HepG2 (cell line): ENCODE measurements around the gene OTUD4. TPM values are rescaled to one million over a fixed set of nuclear protein-coding genes. Genes with fewer than 3 reads are reported as not detected.
A peak's percentile ranks its signal among the peaks of the same experiment; 100 is the strongest.

Experiments
- HDAC6 ChIP-seq: fragments of 200-600 bp; sonication (generic); IDR thresholded peaks from 2 replicates; pipeline ENCODE4 v1.7.0; 2017; ENCODE audit warnings: mild to moderate bottlenecking, antibody characterized with exemption, low read length, low read depth
- HNF4A ChIP-seq: sonication (generic); formaldehyde crosslinking; IDR thresholded peaks from 2 replicates; pipeline ENCODE4 v1.4.0; 2020; ENCODE audit warnings: missing genetic modification reagents
- RFX1 ChIP-seq: fragments of 450-650 bp; IDR thresholded peaks from 2 replicates; pipeline ENCODE4 v1.6.1; 2017
- SMARCE1 ChIP-seq: fragments of 450-650 bp; IDR thresholded peaks from 2 replicates; pipeline ENCODE4 v1.6.1; 2017; ENCODE audit warnings: borderline replicate concordance
- STAG1 ChIP-seq: sonication (generic); formaldehyde crosslinking; IDR thresholded peaks from 2 replicates; pipeline ENCODE4 v1.4.0; 2020; ENCODE audit warnings: missing genetic modification reagents
- YY1 ChIP-seq: IDR thresholded peaks from 2 replicates; pipeline ENCODE4 v1.6.1; 2011; ENCODE audit warnings: low read length, low read depth, moderate library complexity, mild to moderate bottlenecking; ENCODE audit not compliant: insufficient read depth, insufficient replicate concordance
- ZBTB44 ChIP-seq: sonication (generic); formaldehyde crosslinking; IDR thresholded peaks from 2 replicates; pipeline ENCODE4 v1.4.0; 2020; ENCODE audit warnings: missing genetic modification reagents
- ZNF121 ChIP-seq: sonication (generic); formaldehyde crosslinking; IDR thresholded peaks from 2 replicates; pipeline ENCODE4 v1.5.0; 2020; ENCODE audit warnings: mild to moderate bottlenecking, missing genetic modification reagents
- ZNF180 ChIP-seq: sonication (generic); formaldehyde crosslinking; IDR thresholded peaks from 2 replicates; pipeline ENCODE4 v1.4.0; 2020; ENCODE audit warnings: low read depth, missing genetic modification reagents, borderline replicate concordance
- ZNF512 ChIP-seq: sonication (generic); formaldehyde crosslinking; IDR thresholded peaks from 2 replicates; pipeline ENCODE4 v1.4.0; 2020; ENCODE audit warnings: mild to moderate bottlenecking, missing genetic modification reagents
- ZNF605 ChIP-seq: sonication (generic); formaldehyde crosslinking; IDR thresholded peaks from 2 replicates; pipeline ENCODE4 v1.8.0; 2022; ENCODE audit warnings: mild to moderate bottlenecking, missing genetic modification reagents
- ZNF629 ChIP-seq: sonication (generic); formaldehyde crosslinking; conservative IDR thresholded peaks from 2 replicates; pipeline ENCODE4 v1.5.0; 2020; ENCODE audit warnings: missing genetic modification reagents
- polyA plus RNA-seq, 8 experiments: library from polyadenylated mRNA; depleted of rRNA in 3 of 8; stranded (reverse) in 7 of 8; unstranded in 1 of 8; fragments of >200 nt; fragmentation: Illumina TruSeq in 4 of 8; extraction: Trizol in 4 of 8; gene quantifications; 2 replicates each; pipeline versions ENCODE4 v1.2.1 to v1.2.3, GENCODE V29; 2011 to 2016; ENCODE audit warnings: low read depth in 4 of 8, missing spikeins in 1 of 8, mixed read lengths in 1 of 8; ENCODE audit not compliant: insufficient read depth in 1 of 8
- total RNA-seq, 5 experiments: library from RNA; depleted of rRNA; stranded (reverse); fragments of >200 nt; fragmentation: Illumina TruSeq; extraction: Trizol; gene quantifications; 2 replicates each; pipeline ENCODE4 v1.2.3, GENCODE V29; 2016; ENCODE audit warnings: low read depth in 1 of 5
- TF ChIP-seq, protein P1 (sequence below): sonication (generic); formaldehyde crosslinking; IDR thresholded peaks from 2 replicates; pipeline ENCODE4 v1.5.0; 2020; ENCODE audit warnings: missing genetic modification reagents
- TF ChIP-seq, protein P2 (sequence below): sonication (generic); formaldehyde crosslinking; IDR thresholded peaks from 2 replicates; pipeline ENCODE4 v1.4.0; 2020; ENCODE audit warnings: missing genetic modification reagents
- TF ChIP-seq, protein P3 (sequence below): sonication (generic); formaldehyde crosslinking; IDR thresholded peaks from 2 replicates; pipeline ENCODE4 v1.4.0; 2020; ENCODE audit warnings: mild to moderate bottlenecking, missing genetic modification reagents, borderline replicate concordance

Gene OTUD4
- total and polyA plus RNA-seq, 2 of the 13 experiments (the other 11 are each of a cell fraction or from before 2014, with no cell fraction given), result 16.1 to 18.0 TPM

DNA sequence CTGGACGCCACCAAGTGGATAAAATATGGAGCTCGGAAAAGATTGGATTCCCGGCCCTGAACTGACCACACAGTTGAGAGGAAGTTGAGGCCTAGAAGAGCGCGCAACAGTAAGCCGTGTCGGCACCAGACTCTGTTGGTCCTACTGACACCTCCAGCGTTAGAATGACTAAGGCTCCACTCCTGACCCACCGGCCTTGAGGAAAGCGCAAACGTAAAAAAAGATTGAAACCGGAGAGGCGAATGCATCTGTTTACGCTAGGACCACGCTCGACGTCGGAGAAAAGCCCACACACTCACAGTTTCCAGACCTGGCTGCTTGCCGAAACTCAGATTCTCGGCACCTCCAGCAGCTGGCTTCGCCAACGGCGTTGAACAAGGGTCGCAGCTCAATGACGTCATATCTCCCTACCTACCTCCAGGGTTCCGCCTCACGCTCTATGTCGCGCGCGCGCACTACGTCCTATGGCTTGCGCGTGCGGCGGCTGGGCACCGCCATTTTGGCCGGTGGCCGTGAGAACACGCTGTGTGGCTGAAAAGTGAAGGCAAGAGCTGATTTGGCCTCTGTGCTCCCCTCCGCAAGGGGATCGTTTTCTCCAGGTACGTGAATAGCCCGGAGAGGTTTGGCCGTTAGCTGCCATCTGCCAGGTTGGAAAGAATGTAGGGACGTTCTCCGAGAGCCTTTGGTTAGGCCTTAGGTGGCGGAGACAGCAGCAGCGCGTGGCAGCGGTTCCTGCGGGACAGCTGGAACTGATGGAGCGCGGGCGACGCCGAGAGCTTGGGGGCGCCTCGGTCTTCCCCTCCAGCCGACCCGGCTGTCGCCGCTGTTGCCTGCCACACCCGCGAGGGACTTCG is 82.3 kb downstream of the OTUD4 start, which contains the start of the genes ABCE1 and ANAPC10 (continued):
- TF ChIP-seq SMARCE1, result no peak
- TF ChIP-seq STAG1 (CRISPR knock-in tag), result no peak; the same call in 1 of the 2 replicates
- no peak for TF ChIP-seq ZNF180 (CRISPR knock-in tag)
- no peak for TF ChIP-seq ZNF121 (CRISPR knock-in tag)
- TF ChIP-seq ZNF512 (CRISPR knock-in tag), result peak; percentile 14; the same call in 1 of the 2 replicates
- TF ChIP-seq RFX1, result no peak
- TF ChIP-seq, protein P1, sequence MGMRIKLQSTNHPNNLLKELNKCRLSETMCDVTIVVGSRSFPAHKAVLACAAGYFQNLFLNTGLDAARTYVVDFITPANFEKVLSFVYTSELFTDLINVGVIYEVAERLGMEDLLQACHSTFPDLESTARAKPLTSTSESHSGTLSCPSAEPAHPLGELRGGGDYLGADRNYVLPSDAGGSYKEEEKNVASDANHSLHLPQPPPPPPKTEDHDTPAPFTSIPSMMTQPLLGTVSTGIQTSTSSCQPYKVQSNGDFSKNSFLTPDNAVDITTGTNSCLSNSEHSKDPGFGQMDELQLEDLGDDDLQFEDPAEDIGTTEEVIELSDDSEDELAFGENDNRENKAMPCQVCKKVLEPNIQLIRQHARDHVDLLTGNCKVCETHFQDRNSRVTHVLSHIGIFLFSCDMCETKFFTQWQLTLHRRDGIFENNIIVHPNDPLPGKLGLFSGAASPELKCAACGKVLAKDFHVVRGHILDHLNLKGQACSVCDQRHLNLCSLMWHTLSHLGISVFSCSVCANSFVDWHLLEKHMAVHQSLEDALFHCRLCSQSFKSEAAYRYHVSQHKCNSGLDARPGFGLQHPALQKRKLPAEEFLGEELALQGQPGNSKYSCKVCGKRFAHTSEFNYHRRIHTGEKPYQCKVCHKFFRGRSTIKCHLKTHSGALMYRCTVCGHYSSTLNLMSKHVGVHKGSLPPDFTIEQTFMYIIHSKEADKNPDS (CRISPR knock-in tag), result 0 out of 2 replicates have a peak, but pooled peaks have one; percentile 71
- peak; percentile 88 for TF ChIP-seq ZNF605
- TF ChIP-seq, protein P2, sequence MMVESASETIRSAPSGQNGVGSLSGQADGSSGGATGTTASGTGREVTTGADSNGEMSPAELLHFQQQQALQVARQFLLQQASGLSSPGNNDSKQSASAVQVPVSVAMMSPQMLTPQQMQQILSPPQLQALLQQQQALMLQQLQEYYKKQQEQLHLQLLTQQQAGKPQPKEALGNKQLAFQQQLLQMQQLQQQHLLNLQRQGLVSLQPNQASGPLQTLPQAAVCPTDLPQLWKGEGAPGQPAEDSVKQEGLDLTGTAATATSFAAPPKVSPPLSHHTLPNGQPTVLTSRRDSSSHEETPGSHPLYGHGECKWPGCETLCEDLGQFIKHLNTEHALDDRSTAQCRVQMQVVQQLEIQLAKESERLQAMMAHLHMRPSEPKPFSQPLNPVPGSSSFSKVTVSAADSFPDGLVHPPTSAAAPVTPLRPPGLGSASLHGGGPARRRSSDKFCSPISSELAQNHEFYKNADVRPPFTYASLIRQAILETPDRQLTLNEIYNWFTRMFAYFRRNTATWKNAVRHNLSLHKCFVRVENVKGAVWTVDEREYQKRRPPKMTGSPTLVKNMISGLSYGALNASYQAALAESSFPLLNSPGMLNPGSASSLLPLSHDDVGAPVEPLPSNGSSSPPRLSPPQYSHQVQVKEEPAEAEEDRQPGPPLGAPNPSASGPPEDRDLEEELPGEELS (CRISPR knock-in tag), result peak; percentile 26; the same call in 1 of the 2 replicates
- TF ChIP-seq HDAC6, result no peak
- no peak for TF ChIP-seq HNF4A (CRISPR knock-in tag)
- no peak for TF ChIP-seq ZNF629 (CRISPR knock-in tag)
- no peak for TF ChIP-seq ZBTB44 (CRISPR knock-in tag)
- peak; percentile 98 for TF ChIP-seq YY1
- TF ChIP-seq, protein P3, sequence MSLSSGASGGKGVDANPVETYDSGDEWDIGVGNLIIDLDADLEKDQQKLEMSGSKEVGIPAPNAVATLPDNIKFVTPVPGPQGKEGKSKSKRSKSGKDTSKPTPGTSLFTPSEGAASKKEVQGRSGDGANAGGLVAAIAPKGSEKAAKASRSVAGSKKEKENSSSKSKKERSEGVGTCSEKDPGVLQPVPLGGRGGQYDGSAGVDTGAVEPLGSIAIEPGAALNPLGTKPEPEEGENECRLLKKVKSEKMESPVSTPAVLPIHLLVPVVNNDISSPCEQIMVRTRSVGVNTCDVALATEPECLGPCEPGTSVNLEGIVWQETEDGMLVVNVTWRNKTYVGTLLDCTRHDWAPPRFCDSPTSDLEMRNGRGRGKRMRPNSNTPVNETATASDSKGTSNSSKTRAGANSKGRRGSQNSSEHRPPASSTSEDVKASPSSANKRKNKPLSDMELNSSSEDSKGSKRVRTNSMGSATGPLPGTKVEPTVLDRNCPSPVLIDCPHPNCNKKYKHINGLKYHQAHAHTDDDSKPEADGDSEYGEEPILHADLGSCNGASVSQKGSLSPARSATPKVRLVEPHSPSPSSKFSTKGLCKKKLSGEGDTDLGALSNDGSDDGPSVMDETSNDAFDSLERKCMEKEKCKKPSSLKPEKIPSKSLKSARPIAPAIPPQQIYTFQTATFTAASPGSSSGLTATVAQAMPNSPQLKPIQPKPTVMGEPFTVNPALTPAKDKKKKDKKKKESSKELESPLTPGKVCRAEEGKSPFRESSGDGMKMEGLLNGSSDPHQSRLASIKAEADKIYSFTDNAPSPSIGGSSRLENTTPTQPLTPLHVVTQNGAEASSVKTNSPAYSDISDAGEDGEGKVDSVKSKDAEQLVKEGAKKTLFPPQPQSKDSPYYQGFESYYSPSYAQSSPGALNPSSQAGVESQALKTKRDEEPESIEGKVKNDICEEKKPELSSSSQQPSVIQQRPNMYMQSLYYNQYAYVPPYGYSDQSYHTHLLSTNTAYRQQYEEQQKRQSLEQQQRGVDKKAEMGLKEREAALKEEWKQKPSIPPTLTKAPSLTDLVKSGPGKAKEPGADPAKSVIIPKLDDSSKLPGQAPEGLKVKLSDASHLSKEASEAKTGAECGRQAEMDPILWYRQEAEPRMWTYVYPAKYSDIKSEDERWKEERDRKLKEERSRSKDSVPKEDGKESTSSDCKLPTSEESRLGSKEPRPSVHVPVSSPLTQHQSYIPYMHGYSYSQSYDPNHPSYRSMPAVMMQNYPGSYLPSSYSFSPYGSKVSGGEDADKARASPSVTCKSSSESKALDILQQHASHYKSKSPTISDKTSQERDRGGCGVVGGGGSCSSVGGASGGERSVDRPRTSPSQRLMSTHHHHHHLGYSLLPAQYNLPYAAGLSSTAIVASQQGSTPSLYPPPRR (CRISPR knock-in tag), result peak; percentile 62; the same call in 1 of the 2 replicates
